Superior temporal gyrus (tissue), 1 donor: ENCODE measurements around the gene GNAI2.
"Not testable (repeated sequence)": the region's sequence is repeated elsewhere in the genome, so short reads cannot be mapped to it uniquely, and the experiment has no call there.

Experiments used
- DNase-seq: peaks from one replicate; pipeline ENCODE4 v3.0.0-alpha.2; 2016; ENCODE audit errors: extremely low spot score

The GNAI2 gene

DNA sequence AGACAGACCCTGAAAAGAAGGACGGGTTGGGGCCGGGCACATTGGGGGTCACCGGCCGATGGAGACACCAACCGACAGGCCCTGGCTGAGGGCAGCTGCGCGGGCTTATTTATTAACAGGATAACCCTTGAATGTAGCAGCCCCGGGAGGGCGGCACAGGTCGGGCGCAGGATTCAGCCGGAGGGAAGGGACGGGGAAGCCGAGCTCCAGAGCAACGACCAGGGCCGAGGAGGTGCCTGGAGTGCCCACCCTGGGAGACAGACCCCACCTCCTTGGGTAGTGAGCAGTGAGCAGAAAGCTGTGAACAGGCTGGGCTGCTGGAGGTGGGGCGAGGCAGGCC is 40.7 kb downstream of the GNAI2 start:
- no peak for DNase-seq

DNA sequence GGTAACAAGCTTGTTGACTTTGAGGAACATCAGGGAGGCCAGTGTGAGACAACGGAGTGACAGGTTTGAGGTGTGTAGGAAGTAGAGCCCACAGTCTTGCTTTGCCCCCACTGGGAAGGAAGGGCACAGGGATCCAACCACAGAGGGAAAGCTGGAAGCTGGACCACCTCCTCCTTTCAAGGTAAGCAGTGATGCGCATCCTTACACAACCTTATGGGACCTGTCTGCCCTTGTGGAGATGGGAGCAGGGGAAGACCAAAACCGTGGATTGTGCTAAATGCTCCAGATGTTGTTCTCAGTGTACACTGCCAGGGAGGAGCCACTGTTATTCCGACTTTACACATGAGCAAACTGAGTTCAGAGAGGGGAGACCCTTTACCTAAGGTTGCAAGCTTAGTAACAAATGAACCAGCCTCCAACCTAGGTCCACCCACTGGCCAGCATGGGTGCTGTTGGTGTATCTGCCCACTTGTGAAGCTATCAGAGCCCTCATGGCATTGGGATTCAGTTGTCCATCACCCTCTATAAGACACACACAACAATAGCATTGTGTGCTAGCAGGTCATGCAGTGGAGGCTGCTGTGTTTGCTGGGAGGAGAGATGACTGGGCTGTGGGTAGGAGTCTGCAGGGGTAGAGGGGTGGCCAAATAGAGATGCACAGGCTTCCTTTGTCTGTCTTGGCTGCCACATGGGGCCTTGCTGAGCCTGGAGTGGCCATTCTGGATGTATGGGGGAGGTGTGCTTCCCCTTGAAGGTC is 42.3 kb downstream of the GNAI2 start:
- DNase-seq: peak; percentile 71

DNA sequence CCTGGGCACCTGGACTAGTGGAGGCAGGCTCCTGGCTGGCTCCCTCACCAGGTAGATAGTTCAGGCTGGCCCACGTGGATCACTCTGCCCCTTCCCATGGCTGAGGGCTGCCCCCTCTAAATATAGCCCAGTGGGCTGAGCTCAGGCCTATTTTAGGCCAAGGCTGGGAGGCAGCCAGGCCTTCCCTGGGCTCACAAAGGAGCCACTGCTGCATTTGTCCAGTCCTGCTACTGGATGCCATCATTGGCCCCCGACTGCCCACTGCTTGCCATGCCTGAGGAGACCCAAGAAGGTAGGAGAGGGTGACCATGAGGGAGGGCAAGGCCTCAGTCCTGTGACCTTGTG is 42.8 kb downstream of the GNAI2 start, which contains the start of gene LSMEM2:
Gene LSMEM2 (plus strand): TSS at position 208 of the 345 bp plus-strand sequence. CDS start 27 bp downstream, at position 235.
- peak; percentile 26 for DNase-seq

DNA sequence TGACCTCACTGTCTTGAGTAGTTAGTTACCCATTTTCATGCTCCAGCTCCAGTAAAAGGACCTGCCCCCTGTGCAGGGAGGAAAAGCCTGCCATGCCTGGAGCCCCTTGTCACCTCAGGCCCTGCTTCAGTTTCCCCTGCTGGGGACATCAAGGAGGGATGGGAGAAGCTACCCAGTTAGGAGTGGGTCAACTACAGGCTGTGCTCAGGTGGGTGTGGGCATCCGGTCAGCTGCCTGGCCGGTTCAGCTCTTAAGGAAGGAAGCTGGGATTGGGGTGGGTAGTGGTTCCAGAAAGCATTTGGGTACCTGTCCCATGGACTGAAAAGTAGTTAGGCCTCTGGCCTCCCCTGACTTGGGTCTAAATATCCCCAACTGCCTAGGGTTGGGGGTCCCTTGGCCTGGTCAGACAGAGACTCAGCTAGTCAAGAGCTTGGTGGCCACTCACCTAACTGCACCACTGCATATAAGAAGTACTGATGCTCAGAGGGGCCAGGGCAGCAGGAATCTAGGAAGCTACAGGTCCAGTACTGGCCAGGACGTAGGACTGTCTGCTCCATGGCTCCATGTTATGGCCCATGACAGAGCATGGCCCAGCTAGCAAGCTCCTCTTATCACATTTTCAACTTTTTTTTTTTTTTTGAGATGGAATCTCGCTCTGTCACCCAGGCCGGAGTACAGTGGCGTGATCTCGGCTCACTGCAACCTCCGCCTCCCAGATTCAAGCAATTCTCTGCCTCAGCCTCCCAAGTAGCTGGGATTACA is 43.4 kb downstream of the GNAI2 start:
- no peak for DNase-seq

DNA sequence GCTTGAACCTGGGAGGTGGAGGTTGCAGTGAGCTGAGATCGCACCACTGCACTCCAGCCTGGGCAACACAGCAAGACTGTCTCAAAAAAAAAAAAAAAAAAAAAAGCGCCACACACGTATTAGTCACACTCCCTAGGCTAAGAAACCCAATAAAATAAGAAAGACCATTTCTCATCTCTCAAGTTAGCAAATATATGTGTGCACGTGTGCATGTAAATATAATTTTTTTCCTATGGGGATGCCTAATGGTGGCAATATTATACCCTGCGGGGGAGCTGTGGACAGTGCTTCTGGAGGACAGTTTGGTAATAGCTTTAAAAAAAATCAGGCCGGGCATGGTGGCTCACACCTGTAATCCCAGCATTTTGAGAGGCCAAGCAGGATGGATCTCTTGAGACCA is 48.1 kb downstream of the GNAI2 start:
- not testable (repeated sequence) for DNase-seq

DNA sequence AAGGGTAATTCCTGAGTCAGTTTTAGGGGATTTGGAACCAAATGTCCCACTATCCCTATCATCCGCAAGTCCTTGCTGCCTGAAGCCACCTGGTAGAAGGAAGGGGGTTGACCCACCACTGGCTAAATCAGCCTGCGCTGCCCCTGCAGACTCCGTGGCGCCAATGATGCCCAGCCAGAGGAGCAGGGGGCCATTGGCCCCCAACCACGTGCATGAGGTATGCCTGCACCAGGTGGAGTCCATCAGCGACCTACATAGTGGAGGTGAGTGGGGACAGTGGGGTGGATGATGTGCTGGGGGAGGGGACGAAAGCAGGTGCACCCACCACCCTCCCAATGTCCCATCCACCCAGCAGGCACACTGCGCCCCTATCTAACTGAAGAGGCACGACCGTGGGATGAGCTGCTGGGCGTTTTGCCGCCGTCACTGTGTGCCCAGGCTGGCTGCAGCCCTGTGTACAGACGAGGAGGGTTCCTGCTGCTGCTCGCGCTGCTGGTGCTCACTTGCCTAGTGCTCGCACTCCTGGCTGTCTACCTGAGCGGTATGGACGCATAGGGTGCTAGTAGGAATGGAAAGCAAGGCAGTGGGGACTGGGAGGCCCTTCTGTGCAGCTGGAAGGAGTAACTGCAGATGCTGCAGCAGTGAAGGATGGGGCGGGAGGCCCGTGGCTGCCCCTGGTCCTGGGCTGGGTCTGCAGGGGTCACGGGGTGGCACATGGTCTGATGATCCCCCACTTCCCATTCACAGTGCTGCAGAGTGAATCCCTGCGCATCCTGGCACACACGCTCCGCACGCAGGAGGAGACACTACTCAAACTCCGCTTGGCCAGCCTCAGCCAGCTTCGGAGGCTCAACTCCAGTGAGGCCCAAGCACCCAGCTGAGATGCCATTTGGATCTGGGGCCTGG is 50.6 kb downstream of the GNAI2 start:
- no peak for DNase-seq

DNA sequence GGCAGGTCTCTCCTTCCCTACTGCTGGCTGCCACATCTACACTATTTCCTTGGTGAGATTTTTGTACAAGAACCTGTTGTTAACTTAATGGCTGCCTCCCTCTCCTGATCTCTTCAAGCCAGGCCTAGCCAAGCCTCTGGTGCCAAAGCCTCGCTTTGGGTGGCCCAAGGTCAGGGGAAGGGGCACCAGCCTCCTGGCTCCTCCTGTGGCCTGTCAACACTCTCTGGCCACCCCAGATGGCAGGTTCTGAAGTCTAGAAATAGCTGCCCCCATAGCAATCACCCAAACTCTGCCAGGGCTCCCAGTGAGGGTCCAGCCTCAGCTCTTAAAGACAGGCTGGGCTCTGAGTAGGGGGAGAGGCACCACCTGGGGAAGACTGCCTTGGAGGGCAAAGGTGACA is 51.3 kb downstream of the GNAI2 start:
- no peak for DNase-seq

DNA sequence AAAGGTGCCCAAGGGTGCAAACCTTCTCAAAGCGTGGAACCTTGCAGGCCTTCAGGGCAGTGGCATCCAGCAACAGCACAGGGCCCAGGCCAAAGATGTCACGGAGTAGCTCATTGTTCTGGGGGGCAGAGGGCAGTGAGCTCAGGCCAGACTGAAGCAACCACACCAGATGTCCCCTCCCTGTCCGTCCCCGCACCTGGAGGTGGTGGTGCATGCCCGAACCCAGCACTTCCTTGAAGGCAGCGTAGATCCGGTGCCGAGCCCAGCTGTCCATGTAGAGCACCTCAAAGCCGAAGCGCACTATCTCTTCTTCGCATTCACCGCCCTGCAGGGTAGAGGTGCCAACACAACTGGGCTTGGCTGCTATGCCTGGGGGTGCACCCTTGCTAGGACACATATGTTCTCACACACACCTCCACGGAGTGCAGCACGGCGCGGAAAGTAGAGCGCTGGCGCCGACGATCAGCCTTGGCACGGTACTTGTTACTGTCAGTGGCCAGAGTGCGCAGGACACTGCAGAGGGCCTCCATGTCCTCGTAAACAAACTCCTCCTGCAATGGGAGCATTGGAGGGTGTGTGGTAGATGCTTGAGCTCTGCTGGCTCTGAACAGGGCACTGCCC is 52.5 kb downstream of the GNAI2 start:
- DNase-seq: no peak

DNA sequence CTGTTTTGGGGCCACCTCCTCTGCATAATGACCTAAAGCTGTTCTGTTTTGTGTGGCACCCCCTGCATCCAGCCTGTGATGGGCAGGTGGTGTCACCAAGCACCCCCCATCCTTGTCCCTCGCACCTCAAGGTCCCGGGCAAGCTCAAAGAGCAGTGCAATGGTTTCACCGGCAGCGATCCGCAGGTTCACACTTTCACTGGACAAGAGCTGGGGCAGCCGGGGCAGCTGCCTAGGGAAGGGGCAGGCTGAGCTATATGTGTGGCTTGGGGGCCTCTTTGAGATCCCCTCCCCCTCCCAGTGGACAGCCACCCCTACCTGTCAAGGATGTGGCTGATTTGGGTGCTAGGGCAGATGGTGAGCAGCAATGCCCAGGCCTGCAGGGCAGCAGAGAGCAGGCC is 53.1 kb downstream of the GNAI2 start:
- no peak for DNase-seq

DNA sequence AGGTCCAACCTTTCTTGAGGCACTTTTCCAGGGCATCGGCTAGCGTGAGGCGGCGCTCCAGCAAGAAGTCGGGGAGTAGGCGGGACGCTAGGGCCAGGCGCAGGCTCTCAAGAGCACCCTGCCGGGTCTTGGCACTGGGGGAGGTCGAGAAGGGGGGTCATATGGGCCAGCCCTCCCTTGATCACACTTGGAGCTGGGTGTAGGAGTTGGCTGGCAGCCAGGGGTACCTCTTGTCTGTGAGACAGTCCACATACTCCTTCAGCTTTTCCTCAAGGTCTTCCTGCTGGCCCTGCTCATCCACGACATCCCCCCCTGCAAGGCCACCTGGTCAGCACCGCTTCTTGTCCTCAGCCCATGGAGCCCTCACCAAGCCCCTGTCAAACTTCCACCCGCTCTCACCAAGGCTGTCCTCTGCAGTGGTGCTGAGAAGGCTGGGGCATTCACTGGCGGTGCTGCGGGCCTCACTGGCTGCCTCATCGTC is 54.2 kb downstream of the GNAI2 start:
- DNase-seq: no peak

DNA sequence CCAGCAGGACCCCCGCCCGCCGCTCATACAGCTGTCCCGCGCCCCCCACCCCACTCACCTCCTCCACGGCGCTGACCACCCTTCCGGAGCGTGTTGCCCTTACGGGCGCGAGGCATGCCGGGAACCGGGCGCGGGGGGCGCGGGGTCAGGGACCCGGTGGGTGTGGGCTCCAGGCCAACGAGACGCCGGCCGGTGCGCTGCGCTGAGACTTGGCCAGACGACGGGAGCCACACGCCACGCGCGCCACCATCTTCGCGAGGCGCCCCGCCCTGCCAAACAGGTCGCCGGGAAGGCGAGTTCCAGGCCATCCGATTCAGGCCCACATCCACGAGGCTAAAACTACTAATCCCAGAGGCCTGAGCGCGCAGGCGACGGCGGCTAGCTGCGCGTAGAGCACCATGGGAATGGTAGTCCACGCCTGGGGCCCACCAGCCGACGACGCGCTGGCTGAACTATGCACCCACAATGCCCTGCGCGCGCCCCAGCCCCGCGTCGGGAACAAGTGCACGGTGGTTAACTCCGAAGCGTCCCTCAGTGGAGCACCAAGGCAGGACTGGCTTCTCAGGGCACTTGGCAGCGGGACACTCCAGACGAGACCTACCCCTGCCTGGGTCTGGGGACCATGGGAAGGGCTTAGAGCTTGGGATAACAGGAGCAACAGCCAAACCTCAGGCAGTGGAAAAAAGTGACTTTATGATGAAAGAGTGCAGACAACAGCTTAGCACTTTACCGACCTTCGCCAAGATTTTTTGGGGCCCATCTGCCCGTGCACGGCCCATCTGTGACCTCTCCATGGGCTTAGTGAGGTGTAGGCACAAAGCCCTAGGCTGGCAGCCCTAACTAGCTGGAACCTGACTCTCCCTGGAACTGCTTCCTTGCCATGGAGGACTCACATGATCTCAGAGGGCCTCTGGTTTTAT is 56.4 kb downstream of the GNAI2 start, which contains the start of gene IFRD2:
Gene IFRD2 (minus strand): TSS at position 271 of the 920 bp plus-strand sequence. CDS start 155 bp downstream, at position 116.
- DNase-seq: peak; percentile 98

DNA sequence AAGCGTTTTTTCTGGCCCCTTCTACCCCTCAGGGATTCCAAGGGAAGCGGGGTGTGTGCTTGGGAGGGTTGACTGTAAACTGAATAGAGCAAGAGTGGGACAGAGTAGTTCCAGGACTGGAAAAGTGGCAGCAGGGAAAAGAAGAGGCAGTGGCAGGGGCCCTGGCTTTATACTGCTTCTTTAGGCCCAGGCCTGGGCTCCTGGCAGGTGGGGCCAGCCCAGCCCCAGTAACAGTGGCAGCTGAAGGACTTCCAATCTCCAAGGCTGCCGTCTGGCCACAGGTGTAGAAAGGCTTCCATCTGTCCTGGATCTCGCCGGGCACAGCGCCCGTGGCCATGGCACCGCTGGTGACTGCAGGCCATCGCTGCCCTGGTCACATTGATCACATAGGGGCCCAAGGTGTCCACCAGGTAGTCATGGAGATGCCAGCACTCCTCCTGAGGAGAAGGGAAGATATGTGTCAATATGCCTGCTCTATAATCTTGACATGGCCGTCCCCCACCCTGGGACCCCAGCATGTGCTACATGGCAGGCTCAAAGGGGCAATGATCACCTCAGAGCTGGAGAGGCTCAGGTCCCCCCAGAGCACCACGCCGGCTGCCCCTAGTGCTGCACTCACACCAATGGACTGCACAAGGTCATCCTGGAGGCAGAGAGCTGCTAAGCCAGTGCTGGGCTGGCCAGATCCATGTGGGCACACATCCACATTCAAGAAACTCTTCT is 57.2 kb downstream of the GNAI2 start:
- DNase-seq: no peak

DNA sequence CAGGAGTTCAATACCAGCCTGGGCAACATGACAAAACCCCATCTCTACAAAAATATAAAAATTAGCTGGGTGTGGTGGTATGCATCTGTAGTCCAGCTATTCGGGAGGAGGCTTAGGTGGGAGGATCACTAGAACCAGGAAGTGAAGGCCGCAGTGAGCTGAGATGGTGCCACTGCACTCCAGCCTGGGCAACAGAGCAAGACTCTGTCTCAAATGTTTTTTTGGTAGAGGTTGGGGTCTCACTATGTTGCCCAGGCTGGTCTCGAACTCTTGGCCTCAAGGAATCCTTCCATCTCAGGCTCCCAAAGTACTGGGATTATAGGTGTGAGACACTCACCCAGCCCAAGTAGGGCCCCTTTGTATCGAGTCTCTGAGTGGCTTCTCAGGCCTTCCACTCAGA is 58.1 kb downstream of the GNAI2 start:
- DNase-seq: no peak

DNA sequence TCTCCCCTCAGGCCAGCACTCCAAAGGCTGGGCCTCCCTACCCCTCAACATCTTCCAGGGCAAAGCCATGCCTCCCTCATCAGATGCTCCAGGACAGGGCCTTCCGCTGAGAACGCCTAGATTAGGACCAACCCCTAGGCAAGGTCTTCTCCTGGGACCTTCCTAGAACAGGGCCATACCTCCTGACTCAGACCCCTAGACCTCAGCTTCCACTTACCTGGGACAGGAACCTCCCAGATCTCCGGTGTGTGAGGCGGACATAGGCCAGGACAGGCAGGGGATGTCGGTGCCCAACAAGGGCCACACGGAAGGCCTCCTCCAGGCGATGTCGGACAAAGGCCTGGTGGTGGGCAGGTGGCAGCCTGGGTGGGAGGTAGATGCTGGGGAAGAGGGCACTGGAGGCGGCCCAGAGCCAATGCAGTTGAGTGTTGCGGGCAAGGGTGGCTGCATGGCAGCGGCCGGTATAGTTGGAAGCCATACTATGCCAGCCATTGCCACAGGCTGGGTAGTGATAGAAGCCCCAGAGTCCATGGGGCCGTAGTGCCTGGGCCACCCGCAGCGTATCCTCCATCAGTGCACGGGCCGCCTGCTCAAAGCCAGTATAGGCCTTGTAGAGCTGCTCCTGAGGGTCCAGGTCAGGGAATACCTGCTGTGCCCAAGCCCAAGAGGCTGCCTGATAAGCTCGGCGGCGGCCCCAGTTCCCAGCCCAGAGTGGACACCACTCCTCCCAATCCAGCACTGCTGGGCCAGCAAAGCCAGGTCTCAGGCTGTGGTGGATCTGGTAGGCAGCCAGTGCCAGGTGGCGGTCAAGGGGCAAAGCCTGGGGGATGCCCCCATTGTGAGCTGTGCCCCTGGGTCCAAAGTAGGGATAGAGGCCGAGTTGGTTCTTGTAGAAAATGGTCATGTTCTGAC is 58.7 kb downstream of the GNAI2 start:
- no peak for DNase-seq

DNA sequence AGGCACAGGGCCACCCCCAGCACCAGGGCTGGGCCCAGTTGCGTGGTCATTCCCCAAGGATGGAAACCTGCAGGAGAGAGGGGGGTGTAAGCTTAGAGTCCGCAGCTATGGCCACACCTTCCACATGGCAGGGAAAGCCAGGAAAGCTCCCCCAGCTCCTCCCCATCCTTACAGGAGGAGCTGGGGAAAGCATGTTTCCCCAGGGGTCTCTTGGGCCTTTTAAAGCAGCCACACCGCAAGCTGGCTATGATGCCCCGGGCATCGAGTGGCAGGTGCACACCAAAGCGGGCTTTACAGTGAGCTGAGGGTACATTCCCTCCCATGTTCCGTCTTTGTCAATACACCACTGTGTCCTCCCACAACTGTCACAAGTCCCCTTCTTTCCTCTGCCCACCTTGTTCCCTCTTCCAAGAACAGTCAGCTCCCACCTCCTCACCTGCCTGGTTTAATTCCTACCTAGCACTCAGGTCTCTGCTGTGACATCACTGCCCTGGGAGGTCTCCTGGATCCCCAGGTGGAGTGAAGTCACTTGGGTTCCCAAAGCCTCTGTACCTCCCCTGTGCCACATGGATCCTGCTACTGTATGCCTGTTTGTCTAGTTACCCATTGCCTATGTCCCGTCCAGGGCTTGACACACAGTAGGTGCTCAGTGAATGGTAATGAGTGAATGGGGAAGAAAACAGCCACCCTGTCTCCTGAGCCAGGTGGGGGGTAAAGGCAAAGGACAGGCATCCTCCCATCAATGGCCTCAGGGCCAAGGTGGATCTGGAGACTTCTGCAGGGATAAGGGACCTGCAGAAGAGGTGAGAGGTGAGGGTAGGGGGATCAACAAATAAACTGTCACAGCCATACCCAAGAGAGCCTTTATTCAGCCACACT is 59.8 kb downstream of the GNAI2 start:
- DNase-seq: no peak

DNA sequence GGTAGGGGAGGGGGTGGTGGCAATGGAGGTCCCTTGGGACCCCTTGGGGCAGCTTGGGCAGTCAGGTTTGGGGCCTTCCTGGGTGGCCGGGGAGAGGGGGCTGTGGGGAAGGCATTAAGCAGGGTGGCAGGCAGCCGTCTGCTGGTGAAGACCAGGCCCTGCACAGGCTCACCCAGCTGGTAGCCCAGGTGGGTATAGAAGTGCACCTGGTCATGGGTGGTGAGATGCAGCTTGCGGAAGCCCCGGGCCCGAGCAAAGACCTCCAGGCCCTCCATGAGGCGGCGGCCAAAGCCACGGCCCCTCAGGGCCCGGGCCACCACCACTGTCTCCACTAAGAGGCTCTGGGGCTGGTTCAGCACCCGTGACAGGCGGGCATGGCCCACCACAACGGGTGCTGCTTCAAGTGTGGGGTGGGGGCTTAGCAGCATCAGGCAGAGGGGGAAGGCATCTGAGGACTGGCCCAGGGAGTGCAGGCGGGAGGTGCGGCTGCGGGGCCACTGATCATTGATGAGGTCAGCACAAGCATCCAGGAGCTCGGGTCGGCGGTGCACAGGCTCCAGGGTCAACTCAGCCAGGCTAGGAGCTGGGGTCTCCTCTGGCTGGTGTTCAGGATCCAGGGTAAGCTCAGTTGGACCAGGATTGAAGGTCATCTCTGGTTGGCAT is 60.8 kb downstream of the GNAI2 start:
- no peak for DNase-seq

DNA sequence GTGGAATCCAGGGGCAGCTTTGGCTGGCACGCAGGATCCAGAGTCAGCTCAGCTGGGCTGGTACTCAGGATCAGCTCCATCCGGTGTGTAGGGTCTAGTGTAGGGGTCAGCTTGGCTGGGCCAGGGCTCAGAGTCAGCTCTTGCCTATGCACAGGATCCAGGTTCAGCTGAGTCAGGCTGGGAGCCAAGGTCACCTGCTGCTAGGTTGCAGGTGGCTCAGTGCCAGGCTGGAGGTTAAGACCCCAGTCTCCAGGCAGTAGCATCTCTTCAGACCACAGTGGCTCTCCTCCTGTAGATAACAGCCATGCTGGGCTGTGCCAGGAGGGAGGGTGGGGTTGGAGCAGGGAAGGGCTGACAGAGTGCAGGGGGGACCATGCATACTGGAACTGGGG is 61.4 kb downstream of the GNAI2 start:
- DNase-seq: no peak
